Cardiac septum (tissue), 1 donor: ENCODE results near the gene CD247. TPM values are rescaled to one million over a fixed set of nuclear protein-coding genes. Genes with fewer than 3 reads are reported as not detected.

Source experiments
- DNase-seq: peaks from one replicate; pipeline ENCODE4 v3.0.0-alpha.2; 2020; ENCODE audit warnings: low spot score
- intact Hi-C: fragments of 100-400 bp; cut with DNase I; formaldehyde crosslinking; loops from one replicate; pipeline ENCODE4 v1.14.0; 2022
- total RNA-seq: library from RNA; stranded (reverse); fragmentation: NEBNext Ultra II Directional; extraction: Animal tissue kit (Norgen Biotek cat#: 25700); gene quantifications from one replicate; pipeline ENCODE4 v1.2.1, GENCODE V29; 2021
- donor health status: DM: no; HTN: no; CAD: no.

CD247 gene
- total RNA-seq, 1 donor from 2014 or later: 0.57 TPM

DNA sequence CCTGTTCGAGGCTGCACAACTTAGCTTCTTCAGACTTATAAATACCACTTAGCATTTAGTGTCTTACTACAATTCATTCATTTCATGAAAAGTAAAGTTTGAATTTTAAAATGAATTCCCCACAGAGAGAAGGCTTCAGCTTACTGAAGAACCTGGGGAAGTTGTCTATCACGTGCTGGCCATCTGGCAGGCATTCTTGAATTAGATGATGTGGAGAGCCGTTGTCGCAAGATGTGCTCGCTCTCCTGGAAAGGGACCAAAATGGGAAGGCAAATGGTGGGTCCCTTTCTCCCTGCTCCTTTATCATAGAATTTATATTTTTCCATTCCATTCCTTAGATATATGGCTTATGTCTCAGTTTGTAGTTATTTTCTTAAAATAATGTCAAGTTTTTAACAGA is 90.5 kb downstream of the CD247 start:
- intact Hi-C loops: no loop called here
- DNase-seq: no peak

DNA sequence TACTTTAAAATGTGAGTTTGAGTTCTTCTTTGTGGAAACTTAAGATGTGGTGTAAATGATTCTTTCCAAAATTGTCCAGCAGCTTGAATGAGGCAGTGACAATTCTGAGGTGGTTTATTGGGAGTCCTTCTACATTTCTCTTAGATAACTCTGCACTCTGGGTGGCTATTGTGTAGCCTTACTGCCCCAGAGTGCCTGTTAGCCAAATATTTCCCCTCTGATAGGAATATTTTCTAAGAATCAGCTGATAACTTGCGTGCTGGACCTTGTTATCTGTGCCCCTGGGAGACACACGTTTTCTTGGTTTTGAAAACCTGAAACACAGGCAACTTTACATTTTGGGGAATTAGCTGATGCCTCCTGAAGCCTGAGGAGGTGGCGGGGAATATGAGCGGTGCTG is 91.6 kb downstream of the CD247 start:
- intact Hi-C loops: no loop called here
- no peak for DNase-seq

DNA sequence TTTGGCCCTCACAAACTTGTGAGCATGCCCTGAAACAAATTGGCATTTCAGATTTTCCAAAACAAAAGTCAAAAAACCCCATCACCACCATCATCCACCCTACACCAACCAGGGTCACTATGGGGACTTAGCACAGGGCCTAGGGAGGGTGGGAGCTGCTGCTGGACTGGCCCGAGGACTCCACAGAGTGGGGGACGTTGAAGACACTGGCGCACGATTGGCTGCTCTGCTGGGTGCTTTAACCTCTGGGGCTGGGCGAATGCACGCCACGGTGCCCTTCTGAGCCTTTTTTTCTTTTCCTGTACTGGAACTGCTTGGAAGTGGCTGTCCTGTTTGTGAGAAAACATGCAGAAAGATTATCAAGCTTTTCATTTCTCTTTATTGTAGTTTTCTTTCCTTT is 92.8 kb downstream of the CD247 start:
- no peak for DNase-seq
- intact Hi-C loops: no loop called here

DNA sequence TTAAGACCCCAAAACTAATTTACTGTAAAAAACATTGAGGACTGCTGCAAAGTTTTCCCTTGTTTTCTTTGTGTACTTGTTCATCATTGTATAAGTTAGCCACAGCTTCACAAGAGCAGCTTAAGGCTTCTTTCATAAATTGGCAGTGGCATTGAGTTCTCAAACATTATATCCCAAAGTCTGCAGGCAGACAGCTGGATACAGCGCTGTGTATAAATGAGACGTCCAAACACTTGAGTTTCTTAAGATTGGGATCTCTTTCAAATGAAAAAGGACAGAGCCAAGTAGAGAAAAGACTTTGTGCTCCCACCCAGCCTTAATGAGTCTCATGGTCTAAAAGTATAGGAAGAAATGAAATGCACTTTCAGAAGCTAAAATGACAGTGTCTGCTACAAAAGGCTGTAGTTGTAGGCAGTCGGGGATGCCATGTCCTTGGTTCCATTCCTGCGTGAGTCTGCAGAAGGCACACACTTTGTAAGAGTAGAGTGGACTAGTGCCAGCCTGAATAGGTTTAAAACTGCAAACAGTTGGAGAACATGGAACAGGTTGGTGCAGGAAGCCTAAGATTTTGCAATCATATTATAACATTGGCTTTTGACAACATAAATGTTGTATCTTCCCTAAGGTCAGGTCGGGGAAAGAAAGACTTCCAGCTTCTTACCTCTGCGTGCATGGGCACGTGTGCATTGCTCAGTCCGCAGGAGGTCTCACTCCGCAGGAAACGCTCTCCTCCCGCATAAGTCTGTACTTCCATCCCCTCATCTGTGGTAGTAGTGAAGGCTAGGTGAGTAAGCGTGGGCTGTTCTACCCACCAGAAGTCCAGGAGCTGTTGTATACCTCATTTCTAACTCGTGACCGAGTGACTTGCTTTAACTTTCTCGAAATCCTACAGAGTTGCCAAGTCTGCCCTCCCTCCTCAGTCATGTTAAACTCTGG is 94.4 kb downstream of the CD247 start:
- intact Hi-C loops: no loop called here
- DNase-seq: no peak

DNA sequence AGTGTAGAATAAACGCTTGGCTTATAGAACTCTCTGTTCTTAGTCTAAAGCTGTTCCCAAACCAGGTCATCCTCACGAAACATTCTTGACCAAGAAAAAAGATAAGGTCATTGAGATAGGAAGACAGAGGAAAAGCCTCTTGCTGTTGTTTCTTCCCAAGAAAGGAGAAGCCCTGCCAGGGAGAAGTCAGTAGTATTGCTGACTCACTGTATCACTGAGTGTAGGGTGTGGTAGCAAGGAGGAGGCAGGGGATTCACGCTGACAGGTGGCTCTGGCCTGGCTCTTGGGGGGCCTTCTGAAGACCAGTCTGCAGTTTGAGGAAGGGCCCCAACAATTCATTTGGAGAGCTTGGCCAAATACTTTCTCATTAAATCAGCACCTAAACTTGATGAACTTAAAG is 97.8 kb downstream of the CD247 start:
- intact Hi-C loops: no loop called here
- no peak for DNase-seq

DNA sequence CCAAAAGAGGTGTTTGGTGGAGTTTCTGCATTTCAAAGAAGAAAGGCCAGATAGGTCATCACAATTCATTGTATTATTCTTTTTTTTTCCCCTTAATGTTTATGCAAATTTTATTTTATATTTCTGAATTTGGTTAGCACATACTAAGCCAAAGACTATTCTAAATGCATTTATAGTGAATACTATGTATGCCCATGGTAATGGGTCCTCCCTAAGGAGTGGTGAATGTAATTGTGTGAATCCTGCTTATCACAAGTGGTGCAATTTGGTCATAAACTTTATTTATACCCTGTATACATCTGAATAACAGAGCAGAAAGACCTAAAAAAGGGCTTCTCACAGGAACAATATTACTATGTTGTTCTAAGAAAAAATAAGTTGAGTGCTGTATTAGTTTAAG is 99.1 kb downstream of the CD247 start:
- no peak for DNase-seq
- intact Hi-C loops: no loop called here

DNA sequence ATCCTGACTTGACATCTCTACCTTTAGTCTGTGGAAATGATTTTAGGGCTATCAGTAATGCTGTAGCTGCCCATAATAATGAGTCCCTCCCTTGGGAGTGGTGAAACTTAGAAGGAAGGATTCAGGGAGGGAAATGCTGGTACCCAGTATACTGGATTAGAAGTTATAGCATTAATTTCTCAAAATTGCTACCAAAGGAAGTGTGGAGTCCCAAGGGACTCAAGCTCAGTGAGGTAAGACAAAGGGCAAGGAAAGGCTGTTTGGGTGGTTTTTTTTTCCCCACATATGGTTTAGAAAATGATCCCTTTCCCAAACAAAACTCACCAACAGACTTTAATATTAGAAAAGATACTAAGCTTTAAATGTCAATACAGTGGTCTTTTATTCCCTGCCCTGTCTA is 99.9 kb downstream of the CD247 start:
- intact Hi-C loops: no loop called here
- no peak for DNase-seq

DNA sequence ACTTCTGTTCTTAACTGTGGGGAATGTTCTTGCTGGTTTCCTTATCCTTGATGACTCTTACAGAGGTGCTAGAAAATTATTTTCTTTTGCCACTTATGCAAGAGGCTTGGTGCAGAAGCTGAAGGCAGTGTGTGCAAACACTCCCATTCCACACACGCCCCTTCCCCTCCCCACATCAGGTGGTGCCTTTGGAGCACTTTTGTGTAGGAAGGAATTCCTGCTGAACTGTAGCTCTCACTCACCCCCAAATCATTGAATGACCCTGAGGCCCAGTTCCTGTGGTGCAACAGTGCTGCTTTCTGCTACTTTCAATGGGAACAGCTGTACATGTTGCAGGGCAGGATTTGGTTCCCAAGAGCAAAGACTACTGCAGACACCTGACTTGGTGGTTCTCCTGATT is 101.8 kb downstream of the CD247 start:
- DNase-seq: no peak
- intact Hi-C loops: no loop called here

DNA sequence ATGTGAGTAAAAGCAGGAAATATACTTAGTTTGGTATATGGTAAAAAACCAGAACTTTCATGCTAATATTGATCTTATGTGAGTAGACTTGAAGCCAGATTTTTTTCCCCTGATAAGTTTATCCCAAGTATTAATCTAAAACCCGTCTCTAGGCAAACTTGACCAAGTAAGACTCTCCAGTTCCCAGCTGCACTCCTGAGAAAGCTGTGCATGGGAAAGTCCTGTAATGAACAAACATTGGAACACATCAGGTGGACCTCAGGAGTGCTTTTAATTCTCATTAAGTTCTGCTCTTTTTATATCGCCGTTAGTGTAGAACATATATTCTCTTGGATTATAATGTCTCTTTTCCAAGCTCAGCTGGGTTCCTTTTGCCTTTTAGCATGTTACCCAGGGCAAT is 105.0 kb downstream of the CD247 start:
- DNase-seq: no peak
- intact Hi-C loops: no loop called here

DNA sequence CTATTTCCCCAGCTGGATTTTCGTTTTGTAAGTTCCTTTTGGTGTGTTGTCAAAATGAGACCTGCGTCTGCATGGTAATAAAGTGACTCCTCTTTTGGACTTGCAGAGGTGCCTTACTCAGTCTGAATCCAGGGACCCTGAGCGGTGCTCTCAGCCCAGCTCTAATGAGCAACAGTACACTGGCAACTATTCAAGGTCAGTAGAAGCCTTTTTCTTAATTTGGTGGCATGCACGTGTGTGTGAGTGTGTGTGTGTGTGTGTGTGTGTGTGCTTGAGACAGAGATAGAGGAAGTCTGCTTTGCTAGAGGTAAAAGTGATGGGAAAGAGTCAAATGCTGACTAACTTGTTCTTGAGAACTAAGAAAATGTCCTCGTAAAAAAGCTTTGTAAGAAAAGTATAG is 105.4 kb downstream of the CD247 start:
- intact Hi-C loops: no loop called here
- DNase-seq: no peak

DNA sequence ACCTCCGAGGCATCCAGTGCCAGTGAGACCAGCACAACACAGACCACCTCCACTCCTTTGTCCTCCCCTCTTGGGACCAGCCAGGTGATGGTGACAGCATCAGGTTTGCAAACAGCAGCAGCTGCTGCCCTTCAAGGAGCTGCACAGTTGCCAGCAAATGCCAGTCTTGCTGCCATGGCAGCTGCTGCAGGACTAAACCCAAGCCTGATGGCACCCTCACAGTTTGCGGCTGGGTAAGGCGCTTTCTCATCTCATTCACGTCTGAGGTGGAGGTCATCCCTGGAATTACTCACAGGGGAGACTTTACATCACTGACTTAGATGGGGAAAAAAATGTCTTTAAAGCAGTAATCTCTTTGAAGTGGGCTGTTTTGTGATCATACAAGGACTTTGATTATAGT is 106.3 kb downstream of the CD247 start:
- DNase-seq: no peak
- intact Hi-C loops: no loop called here

DNA sequence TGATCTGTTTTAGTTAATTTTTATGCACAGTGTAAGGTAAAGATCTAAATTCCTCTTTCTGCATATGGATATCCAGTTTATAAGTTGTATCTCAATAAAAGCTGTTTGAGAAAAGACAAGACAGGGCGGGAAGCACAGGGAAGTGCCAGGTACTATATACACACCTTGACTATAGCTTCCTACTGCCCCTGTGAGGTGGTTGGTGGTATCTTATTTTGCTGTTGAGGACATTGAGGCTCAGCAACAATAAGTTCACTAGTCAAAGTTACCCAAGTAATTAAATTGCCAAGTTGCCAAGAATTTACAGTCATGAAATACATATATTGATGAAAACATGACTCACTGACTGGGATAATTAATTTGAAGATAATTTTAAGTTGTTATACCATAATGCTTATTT is 109.1 kb downstream of the CD247 start:
- intact Hi-C loops: no loop called here
- DNase-seq: no peak

DNA sequence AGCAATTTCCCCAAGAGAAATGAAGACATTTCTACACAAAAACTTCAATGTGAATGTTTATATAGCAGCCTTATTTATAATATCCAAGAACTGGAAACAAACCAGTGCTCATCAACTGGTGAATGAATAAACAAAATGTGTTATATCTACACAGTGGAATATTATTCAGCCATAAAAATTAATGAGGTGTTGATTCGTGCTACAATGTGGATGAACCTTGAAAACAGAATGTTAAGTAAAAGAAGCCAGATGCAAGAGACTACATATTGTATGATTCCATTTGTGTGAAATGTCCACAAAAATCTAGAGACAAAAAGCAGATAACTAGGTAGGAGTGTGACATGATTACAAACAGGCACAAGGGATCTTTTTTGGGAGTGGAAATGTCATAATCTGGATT is 110.0 kb downstream of the CD247 start:
- intact Hi-C loops: no loop called here
- no peak for DNase-seq

DNA sequence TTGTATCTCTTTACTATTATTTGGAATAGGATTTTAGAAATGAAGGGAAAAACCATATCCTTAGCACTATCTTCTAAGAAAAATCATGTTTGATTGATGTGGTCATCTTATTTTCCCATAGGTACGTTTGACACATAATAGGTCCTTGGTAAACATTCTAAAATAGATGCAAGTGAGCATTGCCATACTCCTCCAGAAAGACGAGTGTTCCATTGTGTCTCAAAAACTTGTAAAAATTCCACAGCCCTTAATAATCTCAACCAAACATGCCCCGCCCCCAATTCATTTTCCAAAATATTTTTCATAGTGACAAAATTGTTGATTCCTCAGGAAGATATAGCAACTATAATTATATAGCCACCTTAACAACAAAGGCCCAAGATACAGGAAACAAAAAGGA is 113.4 kb downstream of the CD247 start:
- intact Hi-C loops: loop anchor here (5.0 kb wide), 1 partner anchor 127 kb away; no protein-coding TSS in a partner anchor
- DNase-seq: no peak

DNA sequence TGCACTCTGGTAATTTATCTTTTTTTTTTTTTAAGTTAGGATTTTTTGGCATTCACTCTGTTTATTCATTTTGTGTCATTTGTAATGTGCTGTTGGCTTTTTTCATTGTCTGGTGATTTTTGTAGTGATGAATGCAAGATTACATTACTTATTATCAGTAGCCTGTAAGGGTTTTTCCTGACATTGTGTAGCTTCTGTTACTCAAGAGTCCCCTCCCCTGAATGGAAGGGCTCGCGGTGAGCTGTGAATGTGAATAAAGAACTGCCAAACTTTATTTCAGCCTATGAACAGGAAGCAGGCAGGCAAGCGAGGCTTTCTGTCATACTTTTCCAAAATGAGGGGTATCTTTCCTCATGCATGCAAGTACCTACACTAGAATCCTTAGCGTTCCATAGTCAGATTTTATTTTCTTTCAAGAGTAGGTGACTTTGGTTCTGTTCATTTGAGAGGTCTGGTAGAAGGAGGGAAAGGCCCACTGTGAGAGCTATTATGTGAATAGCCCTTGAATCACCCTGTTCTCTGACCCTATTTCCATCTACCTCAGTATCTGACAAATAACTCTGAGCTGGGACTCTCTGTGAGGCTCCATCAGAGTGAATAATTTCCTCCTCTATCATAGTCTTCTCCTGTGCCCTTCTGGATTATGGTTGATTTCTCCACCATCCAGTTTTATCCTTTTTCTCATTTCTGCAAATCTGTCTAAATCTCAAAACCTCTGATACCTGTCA is 114.0 kb downstream of the CD247 start:
- intact Hi-C loops: loop anchor here (5.0 kb wide), 1 partner anchor 128 kb away; no protein-coding TSS in a partner anchor
- DNase-seq: no peak

DNA sequence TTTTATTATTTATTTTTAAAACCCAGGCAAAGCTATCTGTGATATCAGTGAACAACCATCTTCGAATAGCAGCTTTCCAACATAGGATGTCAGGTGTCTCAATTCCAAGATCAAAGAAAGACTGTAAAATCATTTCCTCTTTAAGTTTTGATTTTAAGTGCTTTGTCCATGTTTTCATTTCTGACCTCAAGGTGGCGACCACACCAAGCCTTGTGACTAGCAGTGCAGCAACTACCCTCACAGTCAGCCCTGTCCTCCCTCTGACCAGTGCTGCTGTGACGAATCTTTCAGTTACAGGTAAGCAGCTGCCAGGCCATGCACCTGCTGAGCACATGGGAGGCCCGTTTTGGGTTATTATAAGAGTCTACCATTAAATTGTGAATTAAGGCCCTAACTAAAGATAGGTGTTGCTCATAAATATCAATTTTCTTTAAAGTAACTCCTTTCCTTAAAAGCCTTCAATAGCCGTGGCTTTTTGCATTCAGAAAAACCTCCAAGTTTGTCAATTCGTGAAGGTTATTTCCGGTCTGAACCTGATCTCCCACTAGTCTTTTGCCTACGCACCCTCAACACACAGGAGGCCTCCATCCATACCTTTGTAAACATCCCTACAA is 117.0 kb downstream of the CD247 start:
- no peak for DNase-seq
- intact Hi-C loops: loop anchor here (5.0 kb wide), 1 partner anchor 131 kb away; no protein-coding TSS in a partner anchor

DNA sequence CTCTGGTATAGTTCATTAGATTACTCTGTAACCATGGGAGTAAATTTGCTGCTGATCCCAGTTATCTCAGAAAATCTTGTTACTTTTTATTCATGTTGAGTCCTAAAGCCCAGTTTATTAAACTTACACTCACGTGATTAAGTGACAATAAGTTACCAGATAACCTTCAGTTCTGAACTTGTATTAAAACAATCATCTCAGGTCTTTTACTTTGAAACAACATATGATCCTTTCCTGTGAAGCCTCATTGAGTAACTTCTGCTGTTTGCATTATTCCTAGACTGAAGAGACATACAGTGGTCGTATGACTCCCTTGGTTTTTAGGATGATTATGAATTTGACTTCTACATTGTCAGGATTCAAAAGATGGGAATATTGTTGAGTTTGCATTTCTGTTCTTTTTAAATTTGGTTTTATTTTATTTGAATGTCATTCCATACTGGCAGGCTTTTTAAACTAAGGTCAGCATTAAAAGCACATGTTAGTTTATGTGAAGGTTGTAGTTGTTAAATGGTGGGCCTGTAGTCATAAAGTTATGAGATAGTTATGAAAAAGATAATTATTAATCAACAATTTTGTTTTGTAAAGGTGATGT is 117.9 kb downstream of the CD247 start:
- DNase-seq: no peak
- intact Hi-C loops: loop anchor here (5.0 kb wide), 1 partner anchor 132 kb away; no protein-coding TSS in a partner anchor

DNA sequence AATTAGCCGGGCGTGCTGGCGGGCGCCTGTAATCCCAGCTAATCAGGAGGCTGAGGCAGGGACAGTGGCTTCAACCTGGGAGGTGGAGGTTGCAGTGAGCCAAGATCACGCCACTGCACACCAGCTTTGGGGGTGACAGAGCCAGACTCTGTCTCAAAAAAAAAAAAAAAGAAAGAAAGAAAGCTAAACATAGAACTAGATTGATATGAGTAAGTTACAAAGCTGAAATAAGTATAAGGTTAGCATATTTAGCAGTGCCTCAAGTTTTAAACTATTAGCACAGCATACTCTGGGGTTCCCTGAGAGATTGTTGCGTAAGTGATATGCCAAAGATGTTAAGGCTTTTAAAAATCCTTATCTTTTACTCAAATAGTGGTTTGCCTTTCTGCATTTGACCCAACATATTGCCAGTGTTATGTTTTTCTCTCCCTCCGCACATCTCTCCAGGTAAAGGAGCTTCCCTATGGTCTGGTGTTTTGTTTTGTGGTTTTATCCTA is 126.1 kb downstream of the CD247 start:
- intact Hi-C loops: no loop called here
- no peak for DNase-seq

DNA sequence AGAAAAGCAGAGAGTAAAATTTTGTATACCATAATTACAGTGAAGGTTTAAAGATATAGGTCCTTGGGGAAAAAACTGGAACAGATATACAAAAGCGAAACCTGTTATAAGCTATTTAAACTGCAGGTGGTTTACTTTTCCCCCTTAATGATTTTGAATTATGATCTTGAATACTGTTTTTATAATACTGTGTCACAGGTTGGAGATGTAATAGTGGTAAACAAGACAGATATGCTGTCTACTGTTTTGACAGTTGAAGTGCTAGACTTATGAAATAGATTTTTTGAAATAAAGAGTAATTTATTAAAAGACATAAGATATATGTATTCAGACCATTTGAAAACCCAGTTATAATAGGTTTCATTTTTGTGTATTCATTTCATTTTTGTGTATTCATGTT is 129.4 kb downstream of the CD247 start:
- intact Hi-C loops: no loop called here
- DNase-seq: no peak
